ENCODE data around the gene SLC35G3. TPM values are rescaled to one million over a fixed set of nuclear protein-coding genes. Genes with fewer than 3 reads are reported as not detected.

Gene SLC35G3
- total and polyA plus RNA-seq, 10 of the 15 experiments (the other 5 are each of a cell fraction or from before 2014, with no cell fraction given): not detected

GRCh38 chr17:35159940-35160339 lies 34.3 kb downstream of the SLC35G3 start:
- Histone ChIP-seq H2AFZ (ENCODE audit: control insufficient read depth, low read depth, low read length) (no peak overlapping the region), H3K9me3 (replicated peaks; ENCODE audit: control insufficient read depth, insufficient read depth, low read length) (no peaks in the 10 kb centered on the region), H3K27me3 (replicated peaks in 1 of 2; ENCODE audit: control insufficient read depth in 2 of 2, insufficient read depth in 2 of 2, low read length in 1 of 2) (peaks cover 1 to 3% of the 10 kb centered on the region in 2 experiments; a peak in 2 of 4 replicates), H3K4me2 (ENCODE audit: control insufficient read depth, insufficient read depth) (no peak overlapping the region), H3K27ac (ENCODE audit: control insufficient read depth, insufficient read depth) (no peak overlapping the region), H3K79me2 (ENCODE audit: control insufficient read depth, insufficient read depth, low read length) (no peaks in the 10 kb centered on the region), H4K20me1 (ENCODE audit: control insufficient read depth, insufficient read depth) (no peaks in the 10 kb centered on the region), H3K9ac (ENCODE audit: control insufficient read depth, insufficient read depth, low read length) (no peak overlapping the region), H3K4me1 (ENCODE audit: control insufficient read depth, insufficient read depth, low read length) (no peaks in the 10 kb centered on the region), H3K4me3 (no peak overlapping the region), H3K36me3 (ENCODE audit: control insufficient read depth in 2 of 2, insufficient read depth in 2 of 2, low read length in 1 of 2) (no peaks in the 10 kb centered on the region)
- ATAC-seq (no peak), DNase-seq (ENCODE audit: low read depth, low spot score) (no peak), FAIRE-seq (no peak)
- ChIA-PET SMC1A (ENCODE audit: uncharacterized antibody, unreplicated experiment) (no interaction called here), CTCF (no interaction called here), RAD21 (ENCODE audit: unreplicated experiment) (no interaction called here), POLR2A (no interaction called here)
- BruUV-seq (replicated peaks): no TSS peak
- in situ Hi-C loops (cut with MboI) (loop anchor here (10.0 kb wide), 1 partner anchor 585 kb away; no protein-coding TSS in a partner anchor), intact Hi-C loops (cut with micrococcal nuclease; ENCODE audit: unreplicated experiment) (no loop called here)
- 41% methylated on average over 2 of the region's 2 CpGs for WGBS (ENCODE audit: insufficient coverage, insufficient replicate concordance, low lambda C conversion rate, missing lambda C conversion rate)
- TF ChIP-seq TCF12 (IDR thresholded peaks at IDR 0.05; ENCODE audit: low read depth, low read length) (no peak), BHLHE40 (IDR thresholded peaks at IDR 0.05; ENCODE audit: borderline replicate concordance in 1 of 2, low read depth in 2 of 2, low read length in 1 of 2) (no peak), BCLAF1 (IDR thresholded peaks at IDR 0.05) (no peak), PAX8 (IDR thresholded peaks at IDR 0.05) (no peak), IRF4 (IDR thresholded peaks at IDR 0.05; ENCODE audit: low read depth, low read length) (no peak), HCFC1 (IDR thresholded peaks at IDR 0.05; ENCODE audit: low read length) (no peak), CEBPZ (IDR thresholded peaks at IDR 0.05; ENCODE audit: low read depth, low read length) (no peak), CBX5 (IDR thresholded peaks at IDR 0.05; ENCODE audit: low read depth) (no peak), EP300 (IDR thresholded peaks at IDR 0.05; ENCODE audit: borderline replicate concordance in 1 of 2, control insufficient read depth in 1 of 2, low read depth in 2 of 2, low read length in 2 of 2) (no peak), IRF5 (IDR thresholded peaks at IDR 0.05; ENCODE audit: borderline replicate concordance) (no peak), GATAD2B (conservative IDR thresholded peaks at IDR 0.05; ENCODE audit: low read depth) (no peak), LARP7 (IDR thresholded peaks at IDR 0.05) (no peak), MLLT1 (IDR thresholded peaks at IDR 0.05) (no peak), KLF5 (IDR thresholded peaks at IDR 0.05; ENCODE audit: partially characterized antibody) (no peak), CREM (IDR thresholded peaks at IDR 0.05; ENCODE audit: low read depth) (no peak), YY1 (IDR thresholded peaks at IDR 0.05; ENCODE audit: low read depth, low read length) (no peak), NR2C2 (IDR thresholded peaks at IDR 0.05; ENCODE audit: borderline replicate concordance, control insufficient read depth, insufficient read length, low read depth) (no peak)

All from GM12878 (cell line).